OCI-LY1 (cell line): ENCODE measurements around the gene ZMAT3.
A peak's percentile ranks its signal among the peaks of the same experiment; 100 is the strongest.
"Not testable (repeated sequence)": the region's sequence is repeated elsewhere in the genome, so short reads cannot be mapped to it uniquely, and the experiment has no call there.

ENCODE experiments used
- H2AFZ ChIP-seq: fragments of 200-600 bp; sonication (generic), shearing (Covaris generic); 2 replicates; pipeline ENCODE4 v1.6.0; 2014; ENCODE audit warnings: antibody characterized with exemption, mild to moderate bottlenecking, low read length
- H3F3A ChIP-seq: fragments of 200-600 bp; sonication (generic), shearing (Covaris generic); 2 replicates; pipeline ENCODE4 v1.6.0; 2014; ENCODE audit warnings: mild to moderate bottlenecking, antibody characterized with exemption, low read length, moderate library complexity; ENCODE audit not compliant: insufficient read depth
- H3K27ac ChIP-seq: fragments of 200-600 bp; sonication (generic); 2 replicates; pipeline ENCODE4 v1.5.1; 2014; ENCODE audit warnings: low read length, mixed run types, mild to moderate bottlenecking, low read depth; ENCODE audit not compliant: poor library complexity, severe bottlenecking
- H3K27me3 ChIP-seq: fragments of 200-600 bp; sonication (generic); 2 replicates; pipeline ENCODE4 v1.6.0; 2014; ENCODE audit warnings: antibody characterized with exemption, mild to moderate bottlenecking, low read length, moderate library complexity; ENCODE audit not compliant: insufficient read depth
- H3K36me3 ChIP-seq: fragments of 200-600 bp; sonication (generic); 2 replicates; pipeline ENCODE4 v1.6.1; 2014; ENCODE audit warnings: mild to moderate bottlenecking, antibody characterized with exemption, low read length, moderate library complexity, mixed read lengths; ENCODE audit not compliant: insufficient read depth
- H3K4me1 ChIP-seq: fragments of 200-600 bp; sonication (generic); 2 replicates; pipeline ENCODE4 v1.5.1; 2014; ENCODE audit warnings: mild to moderate bottlenecking, low read length, moderate library complexity; ENCODE audit not compliant: insufficient read depth, severe bottlenecking
- H3K4me2 ChIP-seq: fragments of 200-600 bp; sonication (generic), shearing (Covaris generic); 2 replicates; pipeline ENCODE4 v1.6.1; 2014; ENCODE audit warnings: low read length
- H3K4me3 ChIP-seq: fragments of 200-600 bp; sonication (generic); 2 replicates; pipeline ENCODE4 v1.5.1; 2014; ENCODE audit warnings: low read length, low read depth, mild to moderate bottlenecking, mixed read lengths; ENCODE audit not compliant: poor library complexity, severe bottlenecking
- H3K79me2 ChIP-seq: fragments of 200-600 bp; shearing (Covaris generic); 2 replicates; pipeline ENCODE4 v1.6.1; 2016; ENCODE audit warnings: mixed run types, low read length, mixed read lengths; ENCODE audit not compliant: insufficient read depth
- H3K9ac ChIP-seq: fragments of 200-600 bp; sonication (generic), shearing (Covaris generic); 2 replicates; pipeline ENCODE4 v1.6.1; 2014; ENCODE audit warnings: mild to moderate bottlenecking, low read length, mixed read lengths
- H3K9me2 ChIP-seq: fragments of 200-600 bp; sonication (generic), shearing (Covaris generic); 2 replicates; pipeline ENCODE4 v1.6.1; 2014; ENCODE audit warnings: low read depth, mild to moderate bottlenecking, low read length, mixed read lengths
- H3K9me3 ChIP-seq: fragments of 200-600 bp; shearing (Covaris generic); 2 replicates; pipeline ENCODE4 v1.6.1; 2014; ENCODE audit warnings: low read length, mixed read lengths
- H4K20me1 ChIP-seq: fragments of 200-600 bp; sonication (generic), shearing (Covaris generic); 2 replicates; pipeline ENCODE4 v1.6.0; 2016; ENCODE audit warnings: mild to moderate bottlenecking, low read length; ENCODE audit not compliant: insufficient read depth
- EZH2 ChIP-seq: fragments of 200-600 bp; sonication (generic), shearing (Covaris generic); IDR thresholded peaks from 2 replicates; pipeline ENCODE4 v1.8.0; 2017; ENCODE audit warnings: borderline replicate concordance, mixed run types, mild to moderate bottlenecking, antibody characterized with exemption, low read length, moderate library complexity, mixed read lengths
- TF ChIP-seq, protein P1 (sequence below): fragments of 200-600 bp; sonication (generic), shearing (Covaris generic); IDR thresholded peaks from 2 replicates; pipeline ENCODE4 v1.5.1; 2017; ENCODE audit warnings: mild to moderate bottlenecking, antibody characterized with exemption, low read length, moderate library complexity, mixed read lengths

The ZMAT3 gene

DNA sequence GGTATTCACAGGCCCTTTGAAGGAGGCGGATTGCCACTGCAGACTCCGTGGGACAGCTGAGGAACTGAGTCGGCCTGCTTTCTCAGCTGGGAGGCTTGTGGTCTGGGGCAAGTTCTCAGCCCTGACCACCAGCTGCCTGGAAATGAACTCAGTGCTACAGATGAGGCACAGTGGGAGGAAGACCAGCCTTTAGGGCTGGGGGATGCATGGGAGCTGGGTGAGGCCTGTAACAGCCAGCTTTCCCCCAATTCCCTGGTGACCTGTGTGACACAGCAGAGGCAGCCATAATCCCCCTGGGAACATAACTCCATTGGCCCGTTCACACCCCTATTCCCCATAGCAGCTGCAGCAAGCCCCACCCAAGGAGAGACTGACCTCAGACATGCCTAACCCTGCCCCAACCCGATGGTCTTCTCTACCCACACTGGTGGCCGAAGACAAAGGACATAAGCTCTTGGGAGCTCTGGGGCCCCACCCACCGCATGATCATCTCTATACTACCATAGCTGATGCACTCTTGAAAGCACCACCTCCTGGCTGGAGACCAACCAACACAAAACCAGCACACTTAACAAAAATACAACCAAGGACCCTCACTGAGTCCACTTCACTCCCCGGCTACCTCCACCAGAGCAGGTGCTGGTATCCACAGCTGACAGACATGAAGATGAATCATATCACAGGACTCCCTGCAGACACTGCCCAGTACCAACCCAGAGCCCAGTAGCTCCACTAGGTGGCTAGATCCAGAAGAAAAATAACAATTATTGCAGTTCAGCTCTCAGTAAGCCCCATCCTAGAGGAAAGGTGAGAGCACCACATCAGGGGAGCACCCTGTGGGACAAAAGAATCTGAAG lies 24.9 kb downstream of the ZMAT3 start:
- no peaks in the 10 kb centered on the region for H3K27me3 ChIP-seq
- peaks cover 14% of the 10 kb centered on the region for H3K36me3 ChIP-seq
- H3K4me3 ChIP-seq, result no peak overlapping the region
- peak overlapping the region; percentile 11; the same call in 1 of the 2 replicates for H3K4me2 ChIP-seq
- no peaks in the 10 kb centered on the region for H4K20me1 ChIP-seq
- no peaks in the 10 kb centered on the region for H3F3A ChIP-seq
- H3K27ac ChIP-seq, result peak overlapping the region; percentile 3
- TF ChIP-seq EZH2, result no peak
- TF ChIP-seq, protein P1, sequence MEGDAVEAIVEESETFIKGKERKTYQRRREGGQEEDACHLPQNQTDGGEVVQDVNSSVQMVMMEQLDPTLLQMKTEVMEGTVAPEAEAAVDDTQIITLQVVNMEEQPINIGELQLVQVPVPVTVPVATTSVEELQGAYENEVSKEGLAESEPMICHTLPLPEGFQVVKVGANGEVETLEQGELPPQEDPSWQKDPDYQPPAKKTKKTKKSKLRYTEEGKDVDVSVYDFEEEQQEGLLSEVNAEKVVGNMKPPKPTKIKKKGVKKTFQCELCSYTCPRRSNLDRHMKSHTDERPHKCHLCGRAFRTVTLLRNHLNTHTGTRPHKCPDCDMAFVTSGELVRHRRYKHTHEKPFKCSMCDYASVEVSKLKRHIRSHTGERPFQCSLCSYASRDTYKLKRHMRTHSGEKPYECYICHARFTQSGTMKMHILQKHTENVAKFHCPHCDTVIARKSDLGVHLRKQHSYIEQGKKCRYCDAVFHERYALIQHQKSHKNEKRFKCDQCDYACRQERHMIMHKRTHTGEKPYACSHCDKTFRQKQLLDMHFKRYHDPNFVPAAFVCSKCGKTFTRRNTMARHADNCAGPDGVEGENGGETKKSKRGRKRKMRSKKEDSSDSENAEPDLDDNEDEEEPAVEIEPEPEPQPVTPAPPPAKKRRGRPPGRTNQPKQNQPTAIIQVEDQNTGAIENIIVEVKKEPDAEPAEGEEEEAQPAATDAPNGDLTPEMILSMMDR, result peak; percentile 24; the same call in 1 of the 2 replicates
- peaks cover 21% of the 10 kb centered on the region for H3K4me1 ChIP-seq
- H3K9ac ChIP-seq, result no peak overlapping the region
- H3K9me2 ChIP-seq, result no peaks in the 10 kb centered on the region
- H3K9me3 ChIP-seq, result peaks cover 4% of the 10 kb centered on the region
- peaks cover 56% of the 10 kb centered on the region for H3K79me2 ChIP-seq
- H2AFZ ChIP-seq, result no peak overlapping the region

DNA sequence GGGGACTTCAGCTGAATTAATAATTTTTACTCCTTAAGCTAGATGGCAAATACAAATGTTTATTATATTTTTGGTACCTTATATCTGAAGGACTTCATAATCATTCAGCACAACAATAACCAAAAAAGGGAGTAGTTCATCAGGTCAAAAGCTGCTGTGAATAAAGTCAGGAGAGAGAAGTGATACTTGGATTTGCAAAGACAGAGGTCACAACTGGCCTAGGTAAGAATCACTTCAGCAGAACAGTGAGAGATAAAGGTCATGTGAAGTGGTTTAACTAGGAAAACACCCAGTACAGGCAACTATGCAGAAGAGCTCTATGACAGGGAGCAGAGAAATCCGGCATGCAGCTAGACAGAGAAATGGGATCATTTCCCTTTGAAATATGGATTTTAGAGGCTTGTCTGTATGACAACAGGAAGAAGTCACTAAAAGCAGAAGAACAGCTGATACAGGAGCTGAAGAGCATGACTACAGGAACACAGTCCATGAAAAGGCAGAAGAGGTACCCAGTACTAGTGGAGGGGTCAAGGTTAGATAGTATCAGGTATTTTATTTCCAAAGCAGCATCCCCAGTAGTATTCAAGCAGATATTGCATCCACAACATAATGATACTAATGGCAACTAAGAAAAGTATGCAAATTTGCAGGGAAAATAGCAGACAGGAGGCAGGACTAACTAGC lies 25.7 kb downstream of the ZMAT3 start:
- peak overlapping the region; percentile 3 for H3K27ac ChIP-seq
- peaks cover 47% of the 10 kb centered on the region for H3K79me2 ChIP-seq
- H3K27me3 ChIP-seq, result no peaks in the 10 kb centered on the region
- H3K4me1 ChIP-seq, result peaks cover 21% of the 10 kb centered on the region
- peaks cover 4% of the 10 kb centered on the region; the same call in 1 of the 2 replicates for H3K9me3 ChIP-seq
- H4K20me1 ChIP-seq, result no peaks in the 10 kb centered on the region
- H3K9me2 ChIP-seq, result no peaks in the 10 kb centered on the region
- no peak overlapping the region for H2AFZ ChIP-seq
- H3K4me3 ChIP-seq, result no peak overlapping the region
- no peak for TF ChIP-seq EZH2
- TF ChIP-seq, protein P1, result no peak
- no peak overlapping the region for H3K9ac ChIP-seq
- H3K36me3 ChIP-seq, result peaks cover 8% of the 10 kb centered on the region
- H3F3A ChIP-seq, result no peaks in the 10 kb centered on the region
- H3K4me2 ChIP-seq, result no peak overlapping the region; the same call in 1 of the 2 replicates

GRCh38 chr3:179038899-179039251 lies 32.7 kb downstream of the ZMAT3 start:
- not testable (repeated sequence) for H3K4me1 ChIP-seq, H3K27me3 ChIP-seq, H4K20me1 ChIP-seq, H3K4me2 ChIP-seq, H3K9me3 ChIP-seq, H3F3A ChIP-seq, H2AFZ ChIP-seq, H3K27ac ChIP-seq, H3K4me3 ChIP-seq, H3K9ac ChIP-seq, H3K9me2 ChIP-seq
- Histone ChIP-seq H3K36me3 (peaks cover 42% of the 10 kb centered on the region), H3K79me2 (peaks cover 16% of the 10 kb centered on the region; the same call in 1 of the 2 replicates)
